IPS-15b (cell line): ENCODE results near the gene CMTM3.
"Not testable (repeated sequence)": the region's sequence is repeated elsewhere in the genome, so short reads cannot be mapped to it uniquely, and the experiment has no call there.

ENCODE experiments used
- H3K27me3 ChIP-seq: one replicate; pipeline ENCODE4 v1.6.1; 2013; ENCODE audit warnings: low read length; ENCODE audit not compliant: control insufficient read depth, insufficient read depth
- H3K36me3 ChIP-seq: one replicate; pipeline ENCODE4 v1.6.1; 2013; ENCODE audit warnings: low read length; ENCODE audit not compliant: control insufficient read depth, insufficient read depth
- H3K4me1 ChIP-seq: one replicate; pipeline ENCODE4 v1.6.1; 2013; ENCODE audit warnings: mild to moderate bottlenecking, low read length; ENCODE audit not compliant: control insufficient read depth, insufficient read depth
- H3K4me3 ChIP-seq: one replicate; pipeline ENCODE4 v1.5.1; 2013; ENCODE audit warnings: low read depth, low read length
- H3K9ac ChIP-seq: one replicate; pipeline ENCODE4 v1.6.1; 2013; ENCODE audit warnings: low read depth, mild to moderate bottlenecking, low read length
- H3K9me3 ChIP-seq: one replicate; pipeline ENCODE4 v1.6.1; 2013; ENCODE audit warnings: mild to moderate bottlenecking, low read length; ENCODE audit not compliant: control insufficient read depth, insufficient read depth

CMTM3 gene

GRCh38 chr16:66630561-66631260, 26.2 kb downstream of the CMTM3 start:
- not testable (repeated sequence) for H3K9me3 ChIP-seq, H3K36me3 ChIP-seq, H3K4me3 ChIP-seq, H3K27me3 ChIP-seq, H3K9ac ChIP-seq, H3K4me1 ChIP-seq

GRCh38 chr16:66631558-66631957, 27.1 kb downstream of the CMTM3 start:
- not testable (repeated sequence) for H3K4me3 ChIP-seq, H3K9ac ChIP-seq, H3K9me3 ChIP-seq, H3K4me1 ChIP-seq, H3K36me3 ChIP-seq, H3K27me3 ChIP-seq

DNA sequence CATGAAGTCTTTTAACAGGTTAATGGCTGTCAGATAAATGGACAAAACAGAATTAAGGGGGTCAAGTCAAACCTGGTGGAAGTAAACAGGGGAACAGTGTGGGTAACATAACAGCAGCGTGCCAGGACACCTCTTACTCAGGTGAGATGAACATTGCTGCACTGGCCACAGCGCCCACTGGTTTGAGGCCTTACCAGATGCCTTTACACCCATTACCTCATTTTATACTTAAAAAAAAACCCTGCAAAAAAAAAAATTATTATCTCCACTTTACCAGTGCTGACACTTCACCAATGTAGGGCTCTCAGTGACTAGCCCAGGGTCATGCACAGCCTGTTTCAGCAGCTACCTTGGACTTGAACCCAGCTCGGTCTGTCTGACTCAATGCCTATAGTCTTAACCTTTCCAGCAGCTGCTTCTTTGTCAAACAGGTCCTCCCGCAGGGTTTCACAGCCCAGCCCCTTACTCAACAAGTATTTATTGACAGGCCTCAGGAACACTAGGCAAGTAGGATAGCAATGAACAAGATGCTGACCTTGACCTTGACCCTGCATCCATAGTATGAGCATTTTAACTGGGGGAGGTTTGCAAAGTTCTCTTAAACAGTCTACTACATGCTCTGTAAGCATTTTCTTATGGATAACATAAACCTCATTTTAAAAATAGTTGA, 30.2 kb downstream of the CMTM3 start:
- Histone ChIP-seq H3K36me3 (peaks cover 3% of the 10 kb centered on the region), H3K9me3 (no peaks in the 10 kb centered on the region), H3K4me1 (peaks cover 10% of the 10 kb centered on the region), H3K9ac (no peak overlapping the region), H3K4me3 (no peak overlapping the region), H3K27me3 (no peaks in the 10 kb centered on the region)

GRCh38 chr16:66635406-66635805, 30.9 kb downstream of the CMTM3 start:
- Histone ChIP-seq H3K27me3 (no peaks in the 10 kb centered on the region), H3K36me3 (peaks cover 3% of the 10 kb centered on the region)

GRCh38 chr16:66636199-66636598, 31.7 kb downstream of the CMTM3 start:
- H3K36me3 ChIP-seq, result peaks cover 3% of the 10 kb centered on the region
- no peaks in the 10 kb centered on the region for H3K27me3 ChIP-seq
- no peak overlapping the region for H3K9ac ChIP-seq
- peaks cover 11% of the 10 kb centered on the region for H3K4me1 ChIP-seq
- H3K9me3 ChIP-seq, result no peaks in the 10 kb centered on the region
- H3K4me3 ChIP-seq, result no peak overlapping the region

More at GRCh38 chr16:66635406-66635805, 30.9 kb downstream of the CMTM3 start:
- Histone ChIP-seq H3K4me3 (no peak overlapping the region), H3K9ac (no peak overlapping the region), H3K9me3 (no peaks in the 10 kb centered on the region), H3K4me1 (peaks cover 11% of the 10 kb centered on the region)

DNA sequence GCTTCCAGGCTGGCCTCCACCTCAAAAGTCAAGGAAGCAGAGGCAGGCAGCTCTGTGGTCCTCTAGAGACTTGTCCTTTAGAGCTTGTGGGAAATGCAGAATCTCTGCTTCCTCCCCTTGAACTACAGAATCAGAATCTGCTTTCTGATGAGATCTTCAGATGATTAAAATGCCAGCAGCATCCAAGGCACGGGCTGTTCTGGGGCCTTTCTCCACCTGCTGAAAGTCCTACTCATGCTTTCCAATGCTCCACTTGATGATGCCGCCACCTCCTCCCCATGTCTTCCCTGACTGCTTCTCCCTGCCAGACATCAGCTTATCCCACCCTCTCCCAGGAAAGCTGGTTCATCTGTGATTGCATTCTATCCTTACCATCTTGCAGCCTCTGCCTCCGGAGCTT, 33.3 kb downstream of the CMTM3 start:
- Histone ChIP-seq H3K36me3 (peaks cover 3% of the 10 kb centered on the region), H3K27me3 (no peaks in the 10 kb centered on the region), H3K4me3 (no peak overlapping the region), H3K4me1 (peaks cover 11% of the 10 kb centered on the region), H3K9ac (no peak overlapping the region), H3K9me3 (no peaks in the 10 kb centered on the region)

GRCh38 chr16:66639091-66639885, 34.8 kb downstream of the CMTM3 start:
- no peaks in the 10 kb centered on the region for H3K27me3 ChIP-seq
- no peak overlapping the region for H3K4me3 ChIP-seq
- no peak overlapping the region for H3K9ac ChIP-seq
- H3K36me3 ChIP-seq, result peaks cover 3% of the 10 kb centered on the region
- H3K9me3 ChIP-seq, result no peaks in the 10 kb centered on the region
- peaks cover 11% of the 10 kb centered on the region for H3K4me1 ChIP-seq

GRCh38 chr16:66640724-66641314, 36.3 kb downstream of the CMTM3 start:
- Histone ChIP-seq H3K9me3 (no peaks in the 10 kb centered on the region), H3K36me3 (no peaks in the 10 kb centered on the region), H3K27me3 (no peaks in the 10 kb centered on the region), H3K9ac (no peak overlapping the region), H3K4me1 (peaks cover 11% of the 10 kb centered on the region), H3K4me3 (no peak overlapping the region)

GRCh38 chr16:66641387-66641786, 36.9 kb downstream of the CMTM3 start:
- Histone ChIP-seq H3K9ac (no peak overlapping the region), H3K4me1 (peaks cover 11% of the 10 kb centered on the region), H3K36me3 (no peaks in the 10 kb centered on the region), H3K4me3 (no peak overlapping the region), H3K27me3 (no peaks in the 10 kb centered on the region), H3K9me3 (no peaks in the 10 kb centered on the region)

DNA sequence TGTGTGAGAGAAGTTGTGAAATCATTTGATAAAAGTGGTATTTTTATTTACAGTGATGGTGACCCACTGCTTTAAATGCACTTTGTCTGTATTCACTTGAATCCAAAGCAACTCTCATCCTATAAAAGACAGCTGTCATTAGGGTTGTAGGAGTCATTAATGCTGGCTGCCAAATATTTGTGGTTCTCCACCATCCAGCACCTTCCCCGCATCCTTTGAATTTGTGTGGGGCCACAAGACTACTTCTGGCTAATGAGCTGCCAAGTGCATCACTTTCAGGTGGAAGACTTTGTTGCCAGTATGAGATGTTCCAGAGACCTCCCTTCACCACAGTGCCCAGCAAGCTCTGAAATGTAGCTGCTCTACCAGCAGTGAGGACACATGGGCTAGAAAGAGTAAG, 43.4 kb downstream of the CMTM3 start:
- Histone ChIP-seq H3K4me1 (peaks cover 12% of the 10 kb centered on the region), H3K4me3 (no peak overlapping the region), H3K9me3 (no peaks in the 10 kb centered on the region), H3K36me3 (no peaks in the 10 kb centered on the region), H3K27me3 (no peaks in the 10 kb centered on the region), H3K9ac (no peak overlapping the region)

DNA sequence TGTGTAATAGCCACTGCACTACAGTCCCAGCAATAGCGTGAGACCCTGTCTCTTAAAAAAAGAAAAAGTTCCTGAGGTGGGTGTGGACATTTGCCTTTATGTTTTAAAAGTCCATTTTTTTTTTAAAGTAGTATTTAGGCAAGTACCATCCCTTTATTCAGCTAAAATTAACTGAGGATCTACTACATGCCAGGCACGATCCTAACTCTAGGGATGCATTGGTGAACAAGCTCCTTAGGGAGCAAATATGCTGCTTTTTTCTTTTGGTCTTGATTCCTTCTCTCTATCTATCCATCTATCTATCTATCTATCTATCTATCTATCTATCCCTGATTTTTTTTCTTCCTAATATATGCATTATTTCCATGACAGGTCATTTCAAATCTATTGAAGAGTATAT, 44.7 kb downstream of the CMTM3 start:
- Histone ChIP-seq H3K9me3 (no peaks in the 10 kb centered on the region), H3K4me3 (no peak overlapping the region), H3K9ac (no peak overlapping the region), H3K27me3 (no peaks in the 10 kb centered on the region), H3K36me3 (no peaks in the 10 kb centered on the region), H3K4me1 (peaks cover 12% of the 10 kb centered on the region)
